Uterus (tissue), 4 donors: ENCODE results near the gene FAM53B. TPM values are rescaled to one million over a fixed set of nuclear protein-coding genes. Genes with fewer than 3 reads are reported as not detected.
A peak's percentile ranks its signal among the peaks of the same experiment; 100 is the strongest.

Experiments
- DNase-seq, 2 donors: peaks; one replicate each; pipeline ENCODE4 v3.0.0-alpha.2; 2019 to 2020
- H3K27ac ChIP-seq, 2 donors: fragments of 200-600 bp; sonication (generic); 1 replicate in 1 of 2; 2 replicates in 1 of 2; pipeline ENCODE4 v1.5.1; 2016 to 2018
- H3K27me3 ChIP-seq, 2 donors: fragments of 200-600 bp; sonication (generic); one replicate each; pipeline ENCODE4 v1.5.1; 2018 to 2019; ENCODE audit warnings: control low read depth in 1 of 2
- H3K36me3 ChIP-seq, 2 donors: fragments of 200-600 bp; sonication (generic); one replicate each; pipeline ENCODE4 v1.5.1; 2019; ENCODE audit warnings: control low read depth in 1 of 2
- H3K4me1 ChIP-seq, 2 donors: fragments of 200-600 bp; sonication (generic); one replicate each; pipeline ENCODE4 v1.5.1; 2018 to 2019; ENCODE audit warnings: control low read depth in 1 of 2
- H3K4me3 ChIP-seq, 2 donors: fragments of 200-600 bp; sonication (generic); 1 replicate in 1 of 2; 2 replicates in 1 of 2; pipeline ENCODE4 v1.5.1; 2018 to 2019; ENCODE audit warnings: mild to moderate bottlenecking in 1 of 2
- H3K9me3 ChIP-seq, 2 donors: fragments of 200-600 bp; sonication (generic); one replicate each; pipeline ENCODE4 v1.5.1; 2019; ENCODE audit warnings: control low read depth in 1 of 2
- CTCF ChIP-seq, 4 experiments: fragments of 200-600 bp in 2 of 4; fragments of 450-650 bp in 2 of 4; sonication (generic) in 2 of 4; IDR thresholded peaks; one replicate each; pipeline ENCODE4 v1.5.1; 2016 to 2019; ENCODE audit warnings: antibody characterized with exemption in 4 of 4, mild to moderate bottlenecking in 2 of 4, moderate library complexity in 1 of 4
- POLR2A ChIP-seq, 2 donors: fragments of 450-650 bp; IDR thresholded peaks; one replicate each; pipeline ENCODE4 v1.6.1; 2016; ENCODE audit warnings: antibody characterized with exemption in 2 of 2, mild to moderate bottlenecking in 1 of 2, moderate library complexity in 1 of 2
- intact Hi-C: fragments of 100-400 bp; cut with DNase I; formaldehyde crosslinking; loops from one replicate; pipeline ENCODE4 v1.15.1; 2023; ENCODE audit warnings: low total_unique reads
- total RNA-seq, 4 donors: library from RNA; depleted of rRNA in 3 of 4; stranded (reverse); fragments of >200 nt in 3 of 4; gene quantifications; one replicate each; pipeline versions ENCODE4 v1.1.0 to v1.2.4, GENCODE V29; 2014 to 2023
- donor health status: DM: yes; HTN: yes; CAD: no.

Gene FAM53B
- total RNA-seq, 4 donors from 2014 or later: 10.9 to 94.3 (median 67.8) TPM

- DNase-seq: no peak
- no peak for TF ChIP-seq CTCF (IDR thresholded peaks at IDR 0.05)
- no peak for TF ChIP-seq POLR2A (IDR thresholded peaks at IDR 0.05)
- Histone ChIP-seq H3K27ac (peak overlapping the region; percentile 23 to 84), H3K36me3 (no peaks in the 10 kb centered on the region), H3K9me3 (no peaks in the 10 kb centered on the region), H3K4me1 (peaks cover 13 to 34% of the 10 kb centered on the region in 2 donors), H3K27me3 (no peaks in the 10 kb centered on the region), H3K4me3 (no peak overlapping the region)
- intact Hi-C loops: no loop called here
Measured at GRCh38 chr10:124651402-124651891, 92.7 kb downstream of the FAM53B start.

- H3K4me3 ChIP-seq: no peak overlapping the region
- H3K4me1 ChIP-seq: peaks cover 17 to 39% of the 10 kb centered on the region in 2 donors
- H3K9me3 ChIP-seq: no peaks in the 10 kb centered on the region
- intact Hi-C loops: no loop called here
- no peaks in the 10 kb centered on the region for H3K36me3 ChIP-seq
- no peak for TF ChIP-seq POLR2A (IDR thresholded peaks at IDR 0.05)
- no peak for TF ChIP-seq CTCF (IDR thresholded peaks at IDR 0.05)
- no peaks in the 10 kb centered on the region for H3K27me3 ChIP-seq
- peak overlapping the region; percentile 23 to 84 for H3K27ac ChIP-seq
- DNase-seq: no peak
Measured at GRCh38 chr10:124650820-124651401, 93.3 kb downstream of the FAM53B start.

GRCh38 chr10:124650263-124650662 lies 93.9 kb downstream of the FAM53B start:
- no peak for DNase-seq
- peak overlapping the region in 1 of 2 donors; percentile 84 for H3K27ac ChIP-seq
- no peak for TF ChIP-seq POLR2A (IDR thresholded peaks at IDR 0.05)
- no peak for TF ChIP-seq CTCF (IDR thresholded peaks at IDR 0.05)
- H3K36me3 ChIP-seq: no peaks in the 10 kb centered on the region
- no peak overlapping the region for H3K4me3 ChIP-seq
- no peaks in the 10 kb centered on the region for H3K9me3 ChIP-seq
- intact Hi-C loops: no loop called here
- H3K27me3 ChIP-seq: no peaks in the 10 kb centered on the region
- peaks cover 17 to 45% of the 10 kb centered on the region in 2 donors for H3K4me1 ChIP-seq

- peak overlapping the region; percentile 74 to 84 for H3K27ac ChIP-seq
- peak; percentile 62 to 72 for DNase-seq
- H3K36me3 ChIP-seq: no peaks in the 10 kb centered on the region
- peaks cover 17 to 46% of the 10 kb centered on the region in 2 donors for H3K4me1 ChIP-seq
- peak in 2 of 4 experiments; percentile 6 to 14 for TF ChIP-seq CTCF (IDR thresholded peaks at IDR 0.05)
- TF ChIP-seq POLR2A (IDR thresholded peaks at IDR 0.05): no peak
- H3K9me3 ChIP-seq: no peaks in the 10 kb centered on the region
- intact Hi-C loops: no loop called here
- no peak overlapping the region for H3K4me3 ChIP-seq
- no peaks in the 10 kb centered on the region for H3K27me3 ChIP-seq
Measured at GRCh38 chr10:124649214-124649613, 95.0 kb downstream of the FAM53B start.

GRCh38 chr10:124648738-124649137 lies 95.4 kb downstream of the FAM53B start:
- no peaks in the 10 kb centered on the region for H3K36me3 ChIP-seq
- intact Hi-C loops: no loop called here
- H3K27me3 ChIP-seq: no peaks in the 10 kb centered on the region
- no peak for TF ChIP-seq CTCF (IDR thresholded peaks at IDR 0.05)
- TF ChIP-seq POLR2A (IDR thresholded peaks at IDR 0.05): no peak
- peak overlapping the region; percentile 74 to 84 for H3K27ac ChIP-seq
- no peaks in the 10 kb centered on the region for H3K9me3 ChIP-seq
- peak; percentile 56 to 64 for DNase-seq
- H3K4me3 ChIP-seq: no peak overlapping the region
- peaks cover 17 to 46% of the 10 kb centered on the region in 2 donors for H3K4me1 ChIP-seq
